DMS53 treated with DMSO at 0.1 percent for 48 hours (cell line): ENCODE measurements around the gene MAGI1.
"Not testable (repeated sequence)": the region's sequence is repeated elsewhere in the genome, so short reads cannot be mapped to it uniquely, and the experiment has no call there.

Experiments
- DNase-seq: peaks from one replicate; lab custom pipeline; 2025; ENCODE audit not compliant: unreplicated experiment; lab: John Stamatoyannopoulos, UW

The MAGI1 gene

GRCh38 chr3:65582012-65582717 is 456.6 kb downstream of the MAGI1 start:
- DNase-seq: no peak

DNA sequence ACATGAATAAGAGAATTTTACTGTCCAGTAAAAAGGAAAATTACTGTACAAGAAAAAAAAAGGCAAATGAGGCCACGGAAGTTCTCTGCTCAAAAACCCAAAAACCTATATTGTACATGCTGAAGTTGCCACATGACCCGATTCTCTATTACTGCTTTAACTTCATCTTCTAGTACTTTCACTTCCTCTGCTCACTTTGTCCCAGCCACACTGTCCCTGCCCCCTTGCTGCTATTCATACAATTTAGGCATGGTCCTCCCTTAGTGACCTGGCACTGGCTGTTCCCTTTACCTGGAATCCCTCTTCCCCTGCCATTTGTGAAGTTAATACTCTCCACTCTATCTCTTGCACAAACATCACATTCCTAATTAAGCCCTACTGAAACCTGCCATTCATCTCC is 457.4 kb downstream of the MAGI1 start:
- no peak for DNase-seq

DNA sequence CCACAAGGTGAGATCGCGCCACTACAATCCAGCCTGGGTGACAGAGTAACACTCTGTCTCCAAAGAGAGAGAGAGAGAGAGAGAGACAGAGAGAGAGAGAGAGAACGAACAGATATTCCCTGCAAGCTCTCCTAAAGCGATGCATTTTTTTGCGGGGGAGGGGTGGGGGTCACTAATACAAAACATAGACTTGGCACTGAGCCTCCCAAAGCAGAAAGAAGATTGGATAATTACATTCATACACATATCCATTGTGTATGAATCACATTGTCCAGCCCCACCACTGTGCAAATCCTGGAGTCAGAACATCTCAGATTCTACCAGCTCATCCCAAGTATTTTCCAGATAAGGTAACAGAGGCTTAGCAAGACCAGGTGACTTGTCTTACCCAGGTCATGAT is 459.9 kb downstream of the MAGI1 start:
- DNase-seq: no peak

- DNase-seq: no peak
Measured at GRCh38 chr3:65577843-65578430, 460.8 kb downstream of the MAGI1 start.

- no peak for DNase-seq
Measured at GRCh38 chr3:65576966-65577365, 461.8 kb downstream of the MAGI1 start.

- no peak for DNase-seq
Measured at GRCh38 chr3:65576228-65576627, 462.5 kb downstream of the MAGI1 start.

GRCh38 chr3:65575376-65575840 is 463.3 kb downstream of the MAGI1 start:
- no peak for DNase-seq

- DNase-seq: no peak
Measured at GRCh38 chr3:65573548-65574116, 465.1 kb downstream of the MAGI1 start.

- no peak for DNase-seq
Measured at GRCh38 chr3:65572175-65572777, 466.4 kb downstream of the MAGI1 start.

DNA sequence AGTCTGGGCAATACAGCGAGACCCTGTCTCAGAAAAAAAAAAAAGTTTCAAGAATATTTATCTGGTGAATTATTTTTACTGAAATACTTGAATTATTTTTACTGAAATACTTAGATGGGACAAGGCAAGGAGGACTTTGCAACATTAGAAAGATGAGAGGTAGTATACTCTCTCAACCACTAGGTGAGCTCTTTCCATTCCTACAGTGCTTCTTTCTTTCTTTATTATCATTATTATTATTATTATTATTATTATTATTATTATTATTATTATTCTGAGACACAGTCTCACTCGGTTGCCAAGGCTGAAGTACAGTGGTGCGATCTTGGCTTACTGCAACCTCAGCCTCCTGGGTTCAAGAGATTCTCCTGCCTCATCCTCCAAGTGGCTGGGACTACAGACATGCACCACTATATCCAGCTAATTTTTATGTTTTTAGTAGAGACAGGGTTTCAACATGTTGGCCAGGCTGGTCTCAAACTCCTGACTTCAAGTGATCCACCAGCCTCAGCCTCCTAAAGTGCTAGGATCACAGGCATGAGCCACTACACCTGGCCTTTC is 468.8 kb downstream of the MAGI1 start:
- no peak for DNase-seq

DNA sequence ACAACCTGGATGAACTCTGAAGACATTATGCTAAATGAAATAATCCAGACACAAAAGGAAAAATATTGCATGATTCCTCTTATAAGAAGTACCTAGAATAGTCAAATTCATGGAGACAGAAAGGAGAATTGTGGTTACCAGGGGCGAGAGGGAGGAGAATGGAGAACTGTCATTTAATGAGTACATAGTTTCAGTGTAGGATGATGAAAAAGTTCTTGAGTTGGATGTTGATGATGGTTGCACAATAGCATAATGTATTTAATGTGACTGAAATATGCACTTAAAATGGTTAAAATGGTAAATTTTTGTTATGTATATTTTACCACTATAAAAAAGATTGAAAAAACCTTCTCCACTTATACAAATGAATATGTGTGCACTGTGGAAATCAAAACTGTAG is 469.6 kb downstream of the MAGI1 start:
- no peak for DNase-seq

GRCh38 chr3:65568497-65568896 is 470.2 kb downstream of the MAGI1 start:
- no peak for DNase-seq

- DNase-seq: not testable (repeated sequence)
Measured at GRCh38 chr3:65565744-65566143, 473.0 kb downstream of the MAGI1 start.

DNA sequence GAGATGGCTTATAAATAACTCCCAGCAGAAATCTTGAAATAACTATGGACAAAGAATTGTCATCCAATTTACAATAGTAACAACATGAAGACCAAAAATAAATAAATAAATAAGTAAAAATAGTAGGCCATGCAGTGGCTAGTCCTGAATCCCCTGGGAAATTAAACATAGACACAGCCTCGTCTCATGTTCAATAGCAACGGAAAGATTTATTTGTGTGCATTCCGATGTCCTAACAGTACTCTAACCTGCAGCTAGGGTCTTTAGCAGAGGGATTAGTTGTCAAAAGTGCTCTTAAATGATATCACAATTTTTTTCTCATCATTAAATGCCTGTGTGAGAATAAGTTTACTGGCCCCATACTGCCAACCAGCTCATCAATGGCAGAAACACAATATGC is 474.2 kb downstream of the MAGI1 start:
- DNase-seq: no peak

GRCh38 chr3:65563861-65564260 is 474.9 kb downstream of the MAGI1 start:
- DNase-seq: no peak

GRCh38 chr3:65562447-65562846 is 476.3 kb downstream of the MAGI1 start:
- no peak for DNase-seq

- no peak for DNase-seq
Measured at GRCh38 chr3:65561617-65562016, 477.1 kb downstream of the MAGI1 start.

GRCh38 chr3:65560901-65561300 is 477.8 kb downstream of the MAGI1 start:
- no peak for DNase-seq

DNA sequence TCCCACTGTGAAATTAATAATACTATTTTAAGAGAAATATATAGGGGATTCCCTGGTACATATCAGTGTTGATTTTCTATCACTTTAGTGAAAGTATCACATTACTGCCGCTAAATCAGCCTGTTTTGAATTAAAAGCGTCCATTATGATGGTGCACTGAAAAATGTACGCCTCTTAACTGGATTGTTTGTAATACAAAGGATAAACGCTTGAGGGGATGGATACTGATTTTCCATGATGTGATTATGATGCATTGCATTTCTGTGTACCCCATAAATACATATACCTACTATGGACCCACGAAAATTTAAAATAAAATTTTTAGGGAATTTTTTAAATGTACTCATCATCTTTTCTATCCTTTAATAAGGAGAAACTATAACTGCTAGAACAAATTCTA is 478.6 kb downstream of the MAGI1 start:
- no peak for DNase-seq

GRCh38 chr3:65559643-65560042 is 479.1 kb downstream of the MAGI1 start:
- DNase-seq: no peak

- DNase-seq: no peak
Measured at GRCh38 chr3:65558826-65559225, 479.9 kb downstream of the MAGI1 start.
